ENCODE data around the gene MAOA.
"Not testable (repeated sequence)": the region's sequence is repeated elsewhere in the genome, so short reads cannot be mapped to it uniquely, and the experiment has no call there.

DNA sequence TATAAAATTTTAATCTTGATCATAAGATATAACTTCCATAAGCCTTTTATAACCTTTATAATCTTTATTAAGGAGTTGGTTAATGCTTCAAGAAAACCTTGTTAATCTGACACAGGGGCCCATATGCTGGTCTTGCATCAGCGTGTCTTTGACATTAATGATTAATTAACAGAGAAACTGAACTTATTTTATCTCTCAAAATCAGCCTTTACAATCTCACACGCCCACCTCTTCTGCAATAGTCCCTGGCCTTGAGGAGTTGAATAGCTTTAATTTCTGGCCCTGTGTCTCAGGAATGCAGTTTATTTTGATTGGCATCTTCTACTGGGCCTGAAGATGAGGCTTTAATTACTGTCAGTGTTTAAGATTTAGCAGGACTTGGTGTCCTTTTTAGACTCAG, 36.2 kb upstream of the MAOA start:
- TF ChIP-seq, protein P1, sequence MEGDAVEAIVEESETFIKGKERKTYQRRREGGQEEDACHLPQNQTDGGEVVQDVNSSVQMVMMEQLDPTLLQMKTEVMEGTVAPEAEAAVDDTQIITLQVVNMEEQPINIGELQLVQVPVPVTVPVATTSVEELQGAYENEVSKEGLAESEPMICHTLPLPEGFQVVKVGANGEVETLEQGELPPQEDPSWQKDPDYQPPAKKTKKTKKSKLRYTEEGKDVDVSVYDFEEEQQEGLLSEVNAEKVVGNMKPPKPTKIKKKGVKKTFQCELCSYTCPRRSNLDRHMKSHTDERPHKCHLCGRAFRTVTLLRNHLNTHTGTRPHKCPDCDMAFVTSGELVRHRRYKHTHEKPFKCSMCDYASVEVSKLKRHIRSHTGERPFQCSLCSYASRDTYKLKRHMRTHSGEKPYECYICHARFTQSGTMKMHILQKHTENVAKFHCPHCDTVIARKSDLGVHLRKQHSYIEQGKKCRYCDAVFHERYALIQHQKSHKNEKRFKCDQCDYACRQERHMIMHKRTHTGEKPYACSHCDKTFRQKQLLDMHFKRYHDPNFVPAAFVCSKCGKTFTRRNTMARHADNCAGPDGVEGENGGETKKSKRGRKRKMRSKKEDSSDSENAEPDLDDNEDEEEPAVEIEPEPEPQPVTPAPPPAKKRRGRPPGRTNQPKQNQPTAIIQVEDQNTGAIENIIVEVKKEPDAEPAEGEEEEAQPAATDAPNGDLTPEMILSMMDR (IDR thresholded peaks at IDR 0.05): not testable (repeated sequence)
- not testable (repeated sequence) for TF ChIP-seq ZFX (IDR thresholded peaks at IDR 0.05; ENCODE audit: borderline replicate concordance)
